H1 (cell line): Measurements from ENCODE around the gene CYP26C1. TPM values are rescaled to one million over a fixed set of nuclear protein-coding genes. Genes with fewer than 3 reads are reported as not detected.
A peak's percentile ranks its signal among the peaks of the same experiment; 100 is the strongest.

Experiments used
- SUZ12 ChIP-seq: fragments of 200-600 bp; sonication (generic); IDR thresholded peaks from 2 replicates; pipeline ENCODE4 v1.6.1; 2012; ENCODE audit warnings: mild to moderate bottlenecking, inconsistent platforms, low read length, moderate library complexity, mixed read lengths
- polyA plus RNA-seq, 7 experiments: library from polyadenylated mRNA; depleted of rRNA in 3 of 7; stranded (reverse) in 5 of 7; unstranded in 2 of 7; fragments of >200 nt in 5 of 7; fragments of 200-250 nt in 2 of 7; gene quantifications; 1 replicate in 5 of 7; 2 replicates in 1 of 7; 4 replicates in 1 of 7; pipeline versions ENCODE4 v1.2.1 to v1.2.3, GENCODE V29; 2011 to 2013; ENCODE audit warnings: missing spikeins in 2 of 7, mixed read lengths in 2 of 7
- total RNA-seq: library from RNA; stranded (reverse); fragmentation: NEBNext Ultra II Directional; extraction: Animal tissue kit (Norgen Biotek cat#: 25700); gene quantifications from 2 replicates; pipeline ENCODE4 v1.2.1, GENCODE V29; 2021

CYP26C1 gene
- total and polyA plus RNA-seq, 2 of the 8 experiments (the other 6 are each of a cell fraction or from before 2014, with no cell fraction given), result 0.12 to 0.28 TPM

DNA sequence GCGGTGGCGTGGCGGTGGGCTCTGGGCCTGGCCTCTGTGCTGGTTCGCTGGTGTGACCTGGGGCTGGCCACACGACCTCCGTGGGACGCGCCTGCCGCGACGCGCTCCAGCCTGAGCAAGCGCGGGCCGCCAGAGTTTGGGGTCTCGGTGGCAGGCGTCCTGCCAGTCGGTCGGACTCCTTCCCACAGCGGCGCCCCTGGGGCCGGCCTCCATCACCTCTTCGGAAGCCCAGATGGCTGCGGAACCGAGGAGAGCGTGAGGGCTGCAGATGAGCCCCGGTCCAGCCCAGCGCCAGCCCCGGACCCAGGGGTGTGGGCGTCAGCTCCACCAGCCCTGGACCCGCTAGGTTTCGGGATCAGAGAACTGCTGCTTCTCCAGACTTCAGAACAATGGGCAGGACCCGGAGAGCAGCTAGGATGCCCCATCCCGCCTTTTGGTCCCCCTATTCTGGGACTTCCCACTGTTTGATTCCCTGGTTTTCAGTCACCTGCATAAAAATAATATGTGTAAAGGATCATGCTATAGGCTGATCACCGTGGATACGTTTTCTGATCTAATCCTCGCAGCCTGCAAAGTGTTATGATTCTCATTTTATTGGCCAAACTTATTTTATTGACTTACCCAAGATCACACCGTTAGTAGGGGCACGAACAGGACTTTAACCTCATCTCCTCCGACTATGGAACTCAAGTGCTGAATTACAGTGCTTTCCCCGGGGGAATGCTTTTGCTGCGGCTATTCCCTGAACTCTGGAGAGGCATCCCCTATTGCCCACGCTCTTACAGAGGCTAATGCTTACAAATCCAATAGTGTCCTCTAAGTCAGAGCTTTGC lies 2.8 kb downstream of the CYP26C1 start (continued):
- TF ChIP-seq SUZ12, result peak; percentile 90
